Measurements from ENCODE around the gene FYB1. TPM values are rescaled to one million over a fixed set of nuclear protein-coding genes. Genes with fewer than 3 reads are reported as not detected.

Gene FYB1
- total RNA-seq, 1 experiment from 2014 or later, result 0.12 TPM

GRCh38 chr5:39175273-39175955 is 43.9 kb downstream of the FYB1 start:
- Mint-ChIP-seq H3K27me3 (ENCODE audit: insufficient read depth, unreplicated experiment) (no peaks in the 10 kb centered on the region), H3K27ac (ENCODE audit: low read depth, unreplicated experiment) (no peak overlapping the region), H3K9me3 (ENCODE audit: unreplicated experiment) (no peaks in the 10 kb centered on the region), H3K36me3 (ENCODE audit: insufficient read depth, unreplicated experiment) (no peaks in the 10 kb centered on the region), H3K4me3 (ENCODE audit: unreplicated experiment) (no peak overlapping the region), H3K4me1 (ENCODE audit: insufficient read depth, unreplicated experiment) (no peaks in the 10 kb centered on the region)
- POLR2A ChIA-PET, result interaction anchor here (0.6 to 1.1 kb wide), 2 partner anchors 80 to 102 kb away, joined by 3 to 4 read pairs; no protein-coding TSS in a partner anchor
- CTCF ChIA-PET, result interaction anchor here (1.1 kb wide), 1 partner anchor 184 kb away, joined by 5 read pairs; no protein-coding TSS in a partner anchor
- BruUV-seq (replicated peaks), result no TSS peak
- intact Hi-C loops (cut with micrococcal nuclease), result no loop called here
- TF ChIP-seq CTCF (IDR thresholded peaks at IDR 0.05; ENCODE audit: unreplicated experiment), result no peak
- DNase-seq (ENCODE audit: unreplicated experiment), result no peak

GRCh38 chr5:39173069-39173468 is 46.3 kb downstream of the FYB1 start:
- Mint-ChIP-seq H3K27ac (ENCODE audit: low read depth, unreplicated experiment) (no peak overlapping the region), H3K4me3 (ENCODE audit: unreplicated experiment) (no peak overlapping the region), H3K36me3 (ENCODE audit: insufficient read depth, unreplicated experiment) (no peaks in the 10 kb centered on the region), H3K27me3 (ENCODE audit: insufficient read depth, unreplicated experiment) (no peaks in the 10 kb centered on the region), H3K4me1 (ENCODE audit: insufficient read depth, unreplicated experiment) (no peaks in the 10 kb centered on the region), H3K9me3 (ENCODE audit: unreplicated experiment) (no peaks in the 10 kb centered on the region)
- intact Hi-C loops (cut with micrococcal nuclease), result no loop called here
- ChIA-PET CTCF (interaction anchor here (0.6 kb wide), 1 partner anchor 23 kb away, joined by 4 read pairs; no protein-coding TSS in a partner anchor), POLR2A (interaction anchor here (0.6 kb wide), 1 partner anchor 96 kb away, joined by 3 read pairs; no protein-coding TSS in a partner anchor)
- DNase-seq (ENCODE audit: unreplicated experiment), result no peak
- BruUV-seq (replicated peaks), result no TSS peak
- TF ChIP-seq CTCF (IDR thresholded peaks at IDR 0.05; ENCODE audit: unreplicated experiment), result no peak

- TF ChIP-seq CTCF (IDR thresholded peaks at IDR 0.05; ENCODE audit: unreplicated experiment), result no peak
- Mint-ChIP-seq H3K9me3 (ENCODE audit: unreplicated experiment) (no peaks in the 10 kb centered on the region), H3K36me3 (ENCODE audit: insufficient read depth, unreplicated experiment) (no peaks in the 10 kb centered on the region), H3K27ac (ENCODE audit: low read depth, unreplicated experiment) (no peak overlapping the region), H3K4me3 (ENCODE audit: unreplicated experiment) (no peak overlapping the region), H3K4me1 (ENCODE audit: insufficient read depth, unreplicated experiment) (peaks cover 2% of the 10 kb centered on the region), H3K27me3 (ENCODE audit: insufficient read depth, unreplicated experiment) (no peaks in the 10 kb centered on the region)
- ChIA-PET POLR2A (interaction anchor here (0.6 kb wide), 1 partner anchor 96 kb away, joined by 3 read pairs; no protein-coding TSS in a partner anchor), CTCF (interaction anchor here (0.6 kb wide), 1 partner anchor 23 kb away, joined by 4 read pairs; no protein-coding TSS in a partner anchor)
- intact Hi-C loops (cut with micrococcal nuclease), result no loop called here
- no TSS peak for BruUV-seq (replicated peaks)
- no peak for DNase-seq (ENCODE audit: unreplicated experiment)
Observed at GRCh38 chr5:39172593-39172992, 46.8 kb downstream of the FYB1 start.

- CTCF ChIA-PET, result interaction anchor here (0.9 kb wide), 1 partner anchor 20 kb away, joined by 3 read pairs; no protein-coding TSS in a partner anchor
- POLR2A ChIA-PET, result no interaction called here
- no peak for DNase-seq (ENCODE audit: unreplicated experiment)
- Mint-ChIP-seq H3K27me3 (ENCODE audit: insufficient read depth, unreplicated experiment) (no peaks in the 10 kb centered on the region), H3K4me3 (ENCODE audit: unreplicated experiment) (no peak overlapping the region), H3K36me3 (ENCODE audit: insufficient read depth, unreplicated experiment) (no peaks in the 10 kb centered on the region), H3K4me1 (ENCODE audit: insufficient read depth, unreplicated experiment) (peaks cover 7% of the 10 kb centered on the region), H3K27ac (ENCODE audit: low read depth, unreplicated experiment) (no peak overlapping the region), H3K9me3 (ENCODE audit: unreplicated experiment) (no peaks in the 10 kb centered on the region)
- intact Hi-C loops (cut with micrococcal nuclease), result no loop called here
- no TSS peak for BruUV-seq (replicated peaks)
- TF ChIP-seq CTCF (IDR thresholded peaks at IDR 0.05; ENCODE audit: unreplicated experiment), result no peak
Observed at GRCh38 chr5:39171647-39172046, 47.7 kb downstream of the FYB1 start.

Measured in MCF 10A (cell line).